HG03196 (cell line): ENCODE data around the gene FBXO28.
"Not testable (repeated sequence)": the region's sequence is repeated elsewhere in the genome, so short reads cannot be mapped to it uniquely, and the experiment has no call there.

Experiments used
- ATAC-seq: cut with Tn5 transposase; IDR thresholded peaks from one replicate; pipeline ENCODE4 v1.9.1; 2021; ENCODE audit not compliant: unreplicated experiment

Gene FBXO28, protein sequence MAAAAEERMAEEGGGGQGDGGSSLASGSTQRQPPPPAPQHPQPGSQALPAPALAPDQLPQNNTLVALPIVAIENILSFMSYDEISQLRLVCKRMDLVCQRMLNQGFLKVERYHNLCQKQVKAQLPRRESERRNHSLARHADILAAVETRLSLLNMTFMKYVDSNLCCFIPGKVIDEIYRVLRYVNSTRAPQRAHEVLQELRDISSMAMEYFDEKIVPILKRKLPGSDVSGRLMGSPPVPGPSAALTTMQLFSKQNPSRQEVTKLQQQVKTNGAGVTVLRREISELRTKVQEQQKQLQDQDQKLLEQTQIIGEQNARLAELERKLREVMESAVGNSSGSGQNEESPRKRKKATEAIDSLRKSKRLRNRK

DNA sequence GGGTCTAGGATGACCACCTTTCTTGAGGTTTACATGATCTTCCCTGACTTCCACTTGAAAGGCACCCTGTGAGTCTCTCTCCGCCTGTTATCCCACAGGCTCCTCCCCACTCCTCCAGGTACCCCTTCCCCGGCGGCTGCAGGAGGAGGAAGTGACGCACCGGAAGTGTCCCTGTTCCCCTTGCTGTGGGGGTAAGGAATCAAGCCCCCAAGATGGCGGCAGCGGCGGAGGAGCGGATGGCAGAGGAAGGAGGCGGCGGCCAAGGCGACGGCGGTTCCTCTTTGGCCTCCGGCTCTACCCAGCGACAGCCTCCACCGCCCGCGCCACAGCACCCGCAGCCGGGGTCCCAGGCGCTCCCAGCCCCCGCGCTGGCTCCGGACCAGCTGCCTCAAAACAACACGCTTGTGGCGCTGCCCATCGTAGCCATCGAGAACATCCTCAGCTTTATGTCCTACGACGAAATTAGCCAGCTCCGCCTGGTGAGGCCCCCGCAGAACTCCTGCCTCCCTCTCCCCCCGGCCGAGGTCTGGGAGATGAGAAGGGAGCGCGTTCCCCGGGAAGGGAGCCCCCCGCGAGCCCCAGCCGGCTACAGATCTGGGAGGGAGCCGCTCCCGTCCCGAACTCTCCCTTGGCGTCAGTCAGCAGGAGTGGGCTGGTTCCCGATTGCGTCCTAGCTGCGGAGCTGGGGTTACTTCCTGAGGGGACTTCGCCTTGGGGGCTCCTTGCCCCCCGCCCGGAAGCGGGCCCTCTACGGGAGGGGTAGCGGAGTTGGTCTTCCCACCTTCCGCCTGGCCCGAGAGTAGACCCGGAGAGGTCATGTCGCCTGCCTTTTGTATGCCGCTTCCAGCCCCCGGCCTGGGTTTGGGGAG is at the start of gene FBXO28:
FBXO28 (plus strand) TSS at position 194 of the 869 bp plus-strand sequence; CDS start at position 213, 19 bp downstream.
- peak; percentile 95 for ATAC-seq

DNA sequence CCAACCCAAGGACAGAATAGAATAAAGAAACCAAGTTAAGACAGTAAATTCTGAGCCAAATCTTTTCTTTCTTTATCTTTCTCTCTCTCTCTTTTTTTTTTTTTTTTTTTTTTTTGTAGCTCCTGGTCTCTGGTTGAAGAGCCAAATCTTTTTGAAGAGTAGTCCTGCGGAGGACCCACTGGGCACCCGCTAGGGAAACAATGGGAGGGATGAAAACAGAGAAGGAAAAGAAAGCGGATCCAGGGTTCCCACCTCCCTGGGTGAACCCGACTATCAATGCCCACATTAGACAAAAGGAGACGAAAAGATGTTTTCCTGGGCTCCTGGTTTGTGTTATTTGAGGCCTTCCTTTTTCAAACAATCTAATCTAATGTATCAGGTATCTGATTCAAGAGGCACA is 49.8 kb upstream of the FBXO28 start:
- ATAC-seq: no peak

DNA sequence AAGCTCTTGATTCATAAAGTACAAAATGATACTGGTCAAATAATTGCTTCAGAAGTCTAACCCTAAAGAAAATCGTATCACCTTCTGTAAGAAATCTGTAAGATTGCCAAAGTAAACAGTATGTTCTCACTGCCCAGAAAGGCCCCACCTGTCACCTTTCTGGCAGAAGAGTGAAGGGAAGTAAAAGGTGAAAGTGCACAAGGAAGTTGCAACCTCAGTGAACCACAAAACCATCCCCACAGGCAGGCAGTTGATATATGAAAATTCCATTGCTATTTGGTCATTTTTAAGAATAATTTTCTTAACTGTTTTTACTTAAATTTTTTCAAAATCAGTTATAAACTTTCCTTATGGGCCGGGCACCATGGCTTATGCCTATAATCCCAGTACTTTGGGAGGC is 48.5 kb upstream of the FBXO28 start:
- ATAC-seq: no peak

DNA sequence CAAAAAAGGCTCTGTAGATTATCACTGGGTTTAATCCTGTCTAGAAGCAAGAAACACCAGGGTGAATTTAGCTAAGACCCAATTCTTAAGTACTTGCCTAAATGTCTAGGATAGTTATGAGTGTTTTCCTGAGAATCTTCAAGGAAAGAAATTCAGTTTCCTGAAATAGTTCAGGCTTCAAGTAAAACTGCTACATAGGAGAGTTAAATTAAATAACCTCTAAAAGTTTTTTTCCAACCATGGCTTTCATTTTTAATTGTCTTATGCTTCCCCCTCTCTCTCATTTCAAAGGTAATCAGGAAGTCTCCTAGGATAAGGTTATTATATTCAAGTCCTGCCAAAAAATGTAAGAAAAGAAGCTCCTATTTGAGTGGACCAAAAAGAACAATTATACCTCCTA is 46.7 kb upstream of the FBXO28 start:
- no peak for ATAC-seq

DNA sequence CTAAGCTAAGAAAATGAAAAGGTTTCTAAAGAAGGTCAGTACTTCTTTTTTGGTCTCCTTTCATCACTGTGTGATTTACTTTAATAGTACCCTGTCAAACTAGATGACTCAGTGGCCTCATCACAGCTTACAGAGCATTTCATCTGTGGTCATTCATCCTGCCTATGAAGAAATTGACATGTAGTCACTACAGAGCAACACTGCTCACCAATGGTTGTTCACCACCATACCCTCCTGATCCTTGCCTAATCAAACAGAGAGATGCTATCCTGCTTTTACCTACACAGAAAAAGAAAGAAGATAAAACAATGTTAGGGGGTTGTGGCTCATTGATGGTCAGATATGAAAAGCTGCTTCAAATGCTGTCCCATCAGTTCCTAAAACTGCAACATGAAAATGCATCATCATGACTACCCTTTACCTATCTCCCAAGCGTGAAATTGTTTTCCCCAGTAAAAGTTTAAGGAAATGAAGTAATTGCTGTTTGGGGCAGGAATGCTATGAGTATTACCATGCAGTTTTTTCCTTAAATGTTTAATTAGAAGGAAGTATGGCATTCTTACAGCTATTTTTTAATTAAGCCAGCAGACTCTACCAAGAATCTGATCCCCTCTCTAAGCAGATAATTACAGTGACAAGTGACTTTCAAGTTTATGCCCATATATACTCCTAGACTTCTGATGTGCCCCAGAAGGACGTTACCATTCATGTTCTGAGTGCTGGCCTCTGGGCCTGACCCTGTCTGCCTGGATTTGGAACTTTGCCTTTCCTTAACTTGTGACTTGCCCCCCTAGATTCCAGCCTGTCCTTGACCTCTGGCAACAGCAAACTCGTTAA is 46.1 kb upstream of the FBXO28 start:
- no peak for ATAC-seq

DNA sequence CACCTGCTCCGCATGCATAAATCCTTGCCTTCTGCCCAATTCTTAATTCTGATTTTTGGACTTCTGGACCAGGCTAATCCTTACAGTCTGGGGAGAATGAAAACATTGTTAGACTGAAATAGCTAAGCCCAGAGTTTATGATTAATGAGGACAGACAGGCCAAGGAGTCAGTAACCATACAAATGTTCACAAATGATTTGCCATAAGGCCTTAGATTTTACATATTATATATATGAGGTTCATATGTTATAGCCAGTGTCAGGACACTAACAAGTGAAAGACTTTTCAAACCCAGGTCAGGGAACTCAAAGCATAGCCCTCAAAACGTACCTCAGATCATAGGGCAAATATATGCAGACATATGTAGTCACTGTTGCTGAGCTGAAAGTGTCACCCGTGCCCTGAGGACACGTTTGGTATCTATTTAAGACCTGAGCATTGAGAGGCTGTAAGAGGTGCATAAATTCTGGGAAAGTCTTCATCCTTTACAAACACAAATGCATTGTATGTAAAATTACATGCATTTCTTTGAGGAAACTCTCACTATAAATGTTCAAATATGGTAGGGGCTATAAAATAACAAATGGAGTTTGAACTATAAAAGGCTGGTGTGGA is 45.3 kb upstream of the FBXO28 start:
- no peak for ATAC-seq

DNA sequence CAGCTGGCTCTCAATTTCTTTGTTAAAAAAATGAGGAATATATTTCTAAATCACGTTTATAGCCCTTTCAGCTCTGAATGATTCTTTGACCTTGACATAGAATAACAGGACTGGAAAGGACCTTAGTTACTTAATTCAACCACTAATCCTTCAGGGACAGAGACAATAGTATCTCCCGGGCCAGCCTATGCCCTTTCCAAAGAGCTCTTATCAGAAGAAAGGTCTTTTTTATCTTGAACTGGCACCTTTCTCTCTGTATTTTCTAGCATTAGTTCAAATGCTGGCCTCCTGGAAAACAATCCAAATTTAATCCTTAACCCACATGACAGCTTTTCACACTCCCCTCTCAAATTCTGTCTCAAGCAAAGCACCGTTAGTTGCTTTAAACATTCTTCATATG is 44.8 kb upstream of the FBXO28 start:
- no peak for ATAC-seq

DNA sequence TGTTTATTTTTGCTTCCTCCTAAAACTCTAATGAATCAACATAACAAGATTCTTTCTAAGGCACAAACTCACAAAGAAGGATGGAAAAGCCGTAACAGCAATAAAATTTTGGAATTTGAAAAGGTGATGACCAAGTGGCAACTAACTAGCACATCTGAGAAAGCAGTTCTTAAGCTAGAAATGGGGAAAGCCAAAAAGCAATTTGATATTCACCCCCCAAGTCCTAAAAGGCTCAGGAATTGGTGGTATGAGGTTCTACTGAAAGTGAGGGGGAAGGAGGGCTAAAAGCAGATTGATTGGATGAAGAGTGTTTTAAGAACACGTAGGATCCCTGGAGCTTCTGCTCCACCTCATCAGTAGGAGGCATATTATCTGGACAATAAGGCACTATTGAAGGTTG is 43.4 kb upstream of the FBXO28 start:
- no peak for ATAC-seq

DNA sequence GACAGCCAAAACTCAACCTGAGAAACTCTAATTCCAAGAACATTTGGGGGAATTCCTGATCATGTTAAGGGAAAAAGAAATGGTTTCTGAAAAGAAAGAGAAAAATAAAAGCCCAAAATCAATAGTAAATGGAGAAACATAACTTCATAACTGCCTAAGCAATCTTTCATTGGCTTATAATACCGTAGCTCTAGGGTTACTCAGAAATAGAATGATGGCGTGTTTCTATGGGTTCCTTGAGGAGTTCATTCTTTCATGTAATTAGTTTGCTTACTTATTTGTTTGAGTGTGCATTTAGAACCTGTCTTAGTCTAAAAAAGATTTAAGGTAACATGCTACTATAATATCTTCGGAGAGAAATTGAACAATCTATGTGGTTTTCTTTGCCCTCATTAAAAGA is 37.5 kb upstream of the FBXO28 start:
- ATAC-seq: no peak

DNA sequence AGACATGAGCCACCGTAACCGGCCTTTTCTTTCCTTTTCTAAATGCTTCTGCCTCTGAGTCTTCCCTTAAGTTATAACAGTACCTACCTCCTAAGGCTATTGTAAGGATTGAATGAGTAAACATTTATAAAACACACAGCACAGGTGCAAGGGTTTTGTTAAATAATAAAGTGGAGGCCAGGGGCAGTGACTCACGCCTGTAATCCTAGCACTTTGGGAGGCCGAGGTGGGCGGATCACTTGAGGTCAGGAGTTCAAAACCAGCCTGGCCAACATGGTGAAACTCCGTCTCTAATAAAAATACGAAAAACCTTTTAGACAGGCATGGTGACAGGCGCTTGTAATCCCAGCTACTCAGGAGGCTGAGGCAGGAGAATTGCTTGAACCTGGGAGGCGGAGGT is 34.3 kb upstream of the FBXO28 start:
- ATAC-seq: not testable (repeated sequence)

DNA sequence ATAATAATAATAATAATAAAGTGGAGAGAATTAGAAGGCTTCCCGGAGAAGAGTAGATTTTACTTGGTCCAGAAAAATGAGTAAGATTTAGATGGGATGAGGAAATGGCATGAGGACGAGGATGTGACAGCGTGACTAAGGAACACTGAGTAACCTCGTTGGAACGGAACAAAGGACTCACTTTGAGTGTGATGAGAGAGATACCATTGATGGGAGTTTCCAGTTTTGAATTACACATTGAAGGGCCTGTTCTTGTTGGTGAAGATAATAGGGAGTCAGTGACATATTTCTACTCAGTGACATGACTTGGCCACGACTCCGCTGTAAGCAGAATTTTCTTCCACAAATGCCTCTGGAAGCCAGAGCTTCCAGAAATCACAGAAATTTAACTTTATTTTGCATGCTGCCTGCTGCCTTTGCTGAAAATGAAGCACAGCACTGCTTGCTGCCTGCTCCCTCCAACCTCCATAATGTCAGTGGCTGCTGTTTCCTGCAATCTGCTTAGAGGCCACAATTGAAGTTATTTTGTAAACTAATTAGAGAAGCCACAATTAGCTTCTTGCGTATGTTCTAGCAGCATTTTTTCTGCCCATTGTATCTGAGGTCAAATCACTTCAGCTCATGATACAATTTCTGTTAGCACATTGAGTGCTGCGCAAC is 33.7 kb upstream of the FBXO28 start:
- no peak for ATAC-seq

DNA sequence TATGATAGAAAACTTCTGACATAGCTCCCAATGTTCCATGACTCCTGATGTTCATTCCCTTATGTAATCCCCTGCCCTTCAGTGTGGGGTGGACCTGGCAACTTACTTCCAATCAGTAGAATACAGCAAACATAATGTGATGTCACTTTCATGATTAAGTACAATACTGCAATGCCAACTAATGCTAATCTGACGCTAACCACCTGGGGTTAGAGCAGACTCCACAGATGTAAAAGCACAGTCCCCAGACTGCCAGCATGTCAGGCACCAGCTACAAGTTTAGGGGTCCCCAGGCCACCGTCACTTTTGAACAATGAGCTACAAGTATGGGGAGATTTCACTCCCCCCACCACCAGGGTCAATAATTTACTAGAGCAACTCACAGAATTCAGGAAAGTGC is 32.3 kb upstream of the FBXO28 start:
- no peak for ATAC-seq

DNA sequence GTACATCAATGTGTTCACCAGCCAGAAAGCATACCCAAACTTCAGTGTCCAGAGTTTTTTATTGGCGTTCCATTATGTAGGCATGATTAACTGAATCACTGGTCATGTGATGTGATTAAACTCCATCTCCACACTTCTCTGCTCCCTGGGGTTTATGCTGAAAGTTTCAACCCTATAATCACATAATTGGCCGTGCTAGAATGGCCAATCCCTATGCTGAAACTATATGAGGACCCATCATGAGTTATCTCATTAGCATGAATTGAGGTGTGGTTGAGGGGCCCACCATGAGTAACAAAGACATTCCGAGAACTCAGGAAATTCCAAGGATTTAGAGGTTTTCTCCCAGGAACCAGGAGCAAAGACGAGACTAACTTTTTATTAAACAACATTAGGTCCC is 31.8 kb upstream of the FBXO28 start:
- no peak for ATAC-seq

DNA sequence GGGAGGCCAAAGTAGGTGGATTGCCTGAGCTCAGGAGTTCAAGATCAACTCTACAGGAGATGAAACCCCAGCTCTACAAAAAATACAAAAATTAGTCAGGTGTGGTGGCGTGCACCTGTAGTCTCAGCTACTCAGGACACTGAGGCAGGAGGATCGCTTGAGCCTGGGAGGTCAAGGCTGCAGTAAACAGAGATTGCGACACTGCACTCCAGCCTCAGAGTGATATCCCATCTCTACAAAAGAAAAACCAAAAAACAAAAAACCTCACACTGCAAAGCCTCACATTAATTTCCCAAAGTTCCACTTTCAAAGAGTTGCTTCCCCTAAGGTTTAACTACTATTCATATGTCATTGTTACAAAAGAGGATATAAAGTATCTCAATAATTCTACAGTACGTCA is 29.0 kb upstream of the FBXO28 start:
- ATAC-seq: no peak

DNA sequence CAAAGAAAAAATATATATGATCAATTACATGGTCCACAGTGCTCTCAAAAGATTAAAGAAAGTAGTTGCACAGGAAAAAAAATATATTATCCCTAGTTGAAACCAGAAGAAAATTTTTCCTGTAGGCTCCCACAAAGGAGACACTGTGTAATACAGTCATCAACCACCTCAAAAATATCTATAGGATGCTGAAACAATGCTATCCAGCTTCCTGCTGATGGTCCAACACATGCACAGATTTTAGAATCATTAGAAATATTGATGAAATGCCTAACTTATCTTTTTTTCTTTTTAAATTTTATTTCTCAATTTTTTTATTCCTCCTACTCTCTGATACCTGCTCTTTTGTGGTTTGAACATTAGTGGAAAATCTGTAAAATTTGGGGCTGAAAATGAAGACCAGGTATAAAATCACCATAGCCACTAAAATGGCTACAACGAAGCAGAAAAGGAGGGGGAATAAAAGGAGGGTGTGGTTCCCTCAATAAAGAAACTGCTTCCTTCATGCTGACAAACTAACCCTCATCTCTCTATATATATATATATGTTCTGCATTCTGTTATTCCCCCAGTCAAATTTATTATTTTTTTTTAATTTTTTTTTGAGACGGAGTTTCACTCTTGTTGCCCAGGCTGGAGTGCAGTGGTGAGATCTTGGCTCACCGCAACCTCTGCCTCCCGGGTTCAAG is 28.3 kb upstream of the FBXO28 start:
- ATAC-seq: no peak

DNA sequence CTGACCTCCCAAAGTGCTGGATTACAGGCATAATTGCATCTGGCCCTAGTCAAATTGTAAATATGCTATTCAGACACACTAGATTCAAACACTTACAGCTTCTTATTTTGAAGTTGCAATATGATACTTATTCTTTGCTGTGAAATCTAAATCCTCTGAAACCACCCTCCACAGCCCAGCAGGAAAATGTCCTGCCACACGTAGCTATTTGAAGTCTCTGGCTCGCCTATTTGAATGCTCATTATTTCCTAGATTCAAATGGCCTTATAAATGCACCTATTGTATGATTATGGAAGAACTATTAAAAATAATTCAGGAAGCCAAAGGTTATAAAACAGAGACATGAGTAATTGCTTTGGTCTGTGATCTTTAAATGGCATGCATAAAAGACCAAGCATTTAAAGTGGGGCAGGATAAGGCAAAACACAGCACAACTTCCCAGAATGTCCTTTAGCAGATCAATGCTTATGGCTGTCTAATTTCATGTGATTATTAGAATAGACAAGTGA is 26.6 kb upstream of the FBXO28 start:
- no peak for ATAC-seq

DNA sequence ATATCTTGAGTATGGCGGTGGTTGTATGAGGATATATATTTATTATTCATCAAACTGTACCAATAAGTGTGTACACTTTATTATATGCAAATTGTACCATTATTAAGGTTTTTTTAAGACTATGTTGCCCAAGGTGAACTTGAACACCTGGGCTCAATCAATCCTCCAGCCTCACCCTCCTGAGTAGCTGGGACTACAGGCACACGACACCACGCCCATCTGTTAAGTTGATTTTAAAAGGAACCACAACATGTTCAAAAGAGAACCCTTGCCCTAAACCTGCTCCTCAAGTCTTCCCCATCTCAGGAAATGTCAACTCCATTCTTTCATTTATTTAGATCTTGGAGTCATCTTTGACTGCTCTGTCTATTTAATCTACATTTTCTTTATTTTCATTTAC is 24.3 kb upstream of the FBXO28 start:
- ATAC-seq: no peak

DNA sequence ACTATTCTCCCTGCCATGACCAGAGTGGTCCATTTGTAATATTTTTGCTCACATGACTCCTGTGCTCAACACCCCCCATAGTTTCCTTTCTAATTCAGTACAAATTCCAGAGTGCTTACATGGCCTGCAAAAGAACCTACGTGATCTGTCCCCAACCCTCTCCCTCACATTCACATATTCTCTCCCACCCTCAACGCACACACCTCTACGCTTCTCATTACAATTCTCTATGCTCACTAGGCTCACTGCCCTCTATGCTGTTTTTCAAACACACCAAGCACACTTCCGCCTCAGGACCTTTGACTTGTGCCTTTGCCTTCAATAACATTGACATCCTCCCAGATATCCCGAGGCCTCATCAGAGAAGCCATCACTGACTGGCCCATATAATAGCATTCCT is 23.8 kb upstream of the FBXO28 start:
- ATAC-seq: no peak

DNA sequence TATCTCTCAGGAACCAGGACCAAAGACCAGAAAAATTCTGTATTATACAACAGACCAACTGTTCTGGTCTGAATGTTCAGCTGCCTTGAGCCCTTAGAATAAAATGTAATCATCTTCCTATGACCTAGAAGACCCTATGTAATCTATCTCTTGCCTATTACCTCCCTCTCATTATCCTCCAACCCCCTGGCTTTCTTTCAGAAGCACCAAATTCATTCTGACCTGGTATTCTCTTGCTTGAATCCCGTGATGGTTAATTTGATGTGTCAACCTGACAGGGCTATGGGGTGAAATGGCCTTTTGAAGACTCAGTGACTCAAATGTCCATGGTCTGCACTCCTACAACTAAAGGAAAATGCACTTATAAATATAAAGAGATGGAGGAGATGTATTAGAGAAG is 21.8 kb upstream of the FBXO28 start:
- no peak for ATAC-seq

DNA sequence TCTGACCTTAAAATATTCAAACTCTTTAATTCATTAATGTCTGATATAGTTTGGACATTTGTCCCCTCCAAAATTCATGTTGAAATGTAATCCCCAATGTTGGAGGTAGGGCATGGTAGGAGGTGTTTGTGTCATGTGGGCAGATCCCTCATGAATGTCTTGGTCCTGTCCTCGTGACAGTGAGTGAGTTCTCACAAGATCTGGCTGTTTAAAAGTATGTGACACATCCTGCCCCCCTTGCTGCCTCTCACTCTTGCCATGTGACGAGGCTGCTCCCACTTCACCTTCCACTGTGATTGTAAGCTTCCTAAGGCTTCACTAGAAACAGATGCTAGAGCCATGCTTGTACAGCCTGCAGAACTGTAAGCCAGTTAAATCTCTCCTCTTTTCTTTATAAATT is 21.3 kb upstream of the FBXO28 start:
- no peak for ATAC-seq
